K562 (cell line): ENCODE data around the gene FTL. TPM values are rescaled to one million over a fixed set of nuclear protein-coding genes. Genes with fewer than 3 reads are reported as not detected.

Experiments
- C11orf30 ChIP-seq: fragments of 450-650 bp; IDR thresholded peaks from 2 replicates; pipeline ENCODE4 v1.6.1; 2016; ENCODE audit warnings: low read depth, mild to moderate bottlenecking
- CBFA2T3 ChIP-seq: fragments of 450-650 bp; IDR thresholded peaks from 2 replicates; pipeline ENCODE4 v1.6.1; 2017
- CREB1 ChIP-seq, 2 experiments: sonication (generic) in 1 of 2; formaldehyde crosslinking in 1 of 2; IDR thresholded peaks; 2 replicates each; pipeline versions ENCODE4 v1.6.1 to v1.8.0; 2012 to 2022; ENCODE audit warnings: inconsistent platforms in 1 of 2, mild to moderate bottlenecking in 1 of 2, missing genetic modification reagents in 1 of 2, moderate library complexity in 1 of 2
- DDX20 ChIP-seq: fragments of 450-650 bp; IDR thresholded peaks from 2 replicates; pipeline ENCODE4 v1.6.1; 2016; ENCODE audit warnings: missing genetic modification characterization, low read depth, mild to moderate bottlenecking, missing compliant biosample characterization, moderate library complexity
- FOSL1 ChIP-seq: fragments of 200-800 bp; sonication (Bioruptor generic); conservative IDR thresholded peaks from 2 replicates; pipeline ENCODE4 v1.6.1; 2016; ENCODE audit warnings: missing genetic modification characterization, missing compliant biosample characterization
- GATA2 ChIP-seq: sonication (generic); formaldehyde crosslinking; IDR thresholded peaks from 2 replicates; pipeline ENCODE4 v1.4.0; 2020; ENCODE audit warnings: mild to moderate bottlenecking, missing genetic modification reagents
- KDM4B ChIP-seq, 2 experiments: fragments of 450-650 bp in 1 of 2; sonication (generic) in 1 of 2; IDR thresholded peaks; 2 replicates each; pipeline ENCODE4 v1.6.1; 2016 to 2017; ENCODE audit warnings: borderline replicate concordance in 2 of 2, antibody characterized with exemption in 1 of 2, low read depth in 1 of 2, mild to moderate bottlenecking in 1 of 2
- LCOR ChIP-seq: sonication (generic); formaldehyde crosslinking; IDR thresholded peaks from 2 replicates; pipeline ENCODE4 v1.8.0; 2022; ENCODE audit warnings: mild to moderate bottlenecking, missing genetic modification reagents
- MAZ ChIP-seq, 2 experiments: fragments of 450-650 bp in 1 of 2; sonication (generic) in 1 of 2; formaldehyde crosslinking; IDR thresholded peaks in 1 of 2; conservative IDR thresholded peaks in 1 of 2; 2 replicates each; pipeline versions ENCODE4 v1.4.0 to v1.5.0; 2020; ENCODE audit warnings: mild to moderate bottlenecking in 1 of 2, missing genetic modification reagents in 1 of 2
- MTA3 ChIP-seq: fragments of 450-650 bp; formaldehyde crosslinking; IDR thresholded peaks from 2 replicates; pipeline ENCODE4 v1.6.1; 2017; ENCODE audit warnings: mild to moderate bottlenecking, borderline replicate concordance
- RBM15 ChIP-seq: fragments of 200-400 bp; formaldehyde crosslinking; IDR thresholded peaks from 2 replicates; pipeline ENCODE4 v1.6.1; 2018; ENCODE audit warnings: mild to moderate bottlenecking, low read length, moderate library complexity; ENCODE audit not compliant: insufficient read depth
- RBM39 ChIP-seq: fragments of 200-400 bp; formaldehyde crosslinking; optimal IDR thresholded peaks from 2 replicates; pipeline ENCODE3; 2018; ENCODE audit warnings: low read depth, low read length
- SIRT6 ChIP-seq: IDR thresholded peaks from one replicate; pipeline ENCODE4 v1.6.1; 2012; ENCODE audit warnings: low read depth, mild to moderate bottlenecking, control low read depth, inconsistent platforms, low read length, moderate library complexity
- SMAD1 ChIP-seq: fragments of 150-350 bp; IDR thresholded peaks from 2 replicates; pipeline ENCODE4 v1.6.1; 2014; ENCODE audit warnings: low read length, low read depth; ENCODE audit not compliant: partially characterized antibody
- SMAD3 ChIP-seq: fragments of 450-650 bp; formaldehyde crosslinking; conservative IDR thresholded peaks from 2 replicates; pipeline ENCODE4 v1.4.0; 2020; ENCODE audit warnings: mild to moderate bottlenecking
- SOX6 ChIP-seq: fragments of 450-650 bp; IDR thresholded peaks from 2 replicates; pipeline ENCODE4 v1.6.1; 2014; ENCODE audit warnings: mild to moderate bottlenecking
- ZNF561 ChIP-seq: fragments of 450-650 bp; formaldehyde crosslinking; conservative IDR thresholded peaks from 2 replicates; pipeline ENCODE4 v1.4.0; 2020; ENCODE audit warnings: mild to moderate bottlenecking, moderate library complexity
- polyA plus RNA-seq, 8 experiments: library from polyadenylated mRNA; depleted of rRNA in 4 of 8; stranded (reverse) in 5 of 8; unstranded in 3 of 8; fragments of >200 nt; fragmentation: Nextera tagmentation in 2 of 8; fragmentation: Illumina TruSeq in 1 of 8; extraction: Ambion mirVana in 2 of 8; extraction: Trizol in 1 of 8; gene quantifications; 2 replicates each; pipeline versions ENCODE4 v1.2.1 to v1.2.3, GENCODE V29; 2011 to 2014; ENCODE audit warnings: inconsistent platforms in 1 of 8, missing spikeins in 1 of 8
- total RNA-seq, 7 experiments: library from RNA; depleted of rRNA in 6 of 7; stranded (reverse); fragments of >200 nt in 6 of 7; fragmentation: Illumina TruSeq in 2 of 7; extraction: Trizol in 2 of 7; gene quantifications; 2 replicates each; pipeline versions ENCODE4 v1.2.1 to v1.2.3, GENCODE V29; 2011 to 2021; ENCODE audit warnings: low replicate concordance in 1 of 7
- TF ChIP-seq, protein P1 (sequence below): fragments of 450-650 bp; formaldehyde crosslinking; IDR thresholded peaks from 2 replicates; pipeline ENCODE4 v1.4.0; 2020; ENCODE audit warnings: mild to moderate bottlenecking, mixed read lengths
- TF ChIP-seq, protein P2 (sequence below): sonication (generic); formaldehyde crosslinking; IDR thresholded peaks from 2 replicates; pipeline ENCODE4 v1.8.0; 2022; ENCODE audit warnings: missing genetic modification reagents, mild to moderate bottlenecking, moderate library complexity, borderline replicate concordance

Gene FTL
- total and polyA plus RNA-seq, 9 of the 15 experiments (the other 6 are each of a cell fraction or from before 2014, with no cell fraction given): 1,231 to 27,415 (median 3,965) TPM

DNA sequence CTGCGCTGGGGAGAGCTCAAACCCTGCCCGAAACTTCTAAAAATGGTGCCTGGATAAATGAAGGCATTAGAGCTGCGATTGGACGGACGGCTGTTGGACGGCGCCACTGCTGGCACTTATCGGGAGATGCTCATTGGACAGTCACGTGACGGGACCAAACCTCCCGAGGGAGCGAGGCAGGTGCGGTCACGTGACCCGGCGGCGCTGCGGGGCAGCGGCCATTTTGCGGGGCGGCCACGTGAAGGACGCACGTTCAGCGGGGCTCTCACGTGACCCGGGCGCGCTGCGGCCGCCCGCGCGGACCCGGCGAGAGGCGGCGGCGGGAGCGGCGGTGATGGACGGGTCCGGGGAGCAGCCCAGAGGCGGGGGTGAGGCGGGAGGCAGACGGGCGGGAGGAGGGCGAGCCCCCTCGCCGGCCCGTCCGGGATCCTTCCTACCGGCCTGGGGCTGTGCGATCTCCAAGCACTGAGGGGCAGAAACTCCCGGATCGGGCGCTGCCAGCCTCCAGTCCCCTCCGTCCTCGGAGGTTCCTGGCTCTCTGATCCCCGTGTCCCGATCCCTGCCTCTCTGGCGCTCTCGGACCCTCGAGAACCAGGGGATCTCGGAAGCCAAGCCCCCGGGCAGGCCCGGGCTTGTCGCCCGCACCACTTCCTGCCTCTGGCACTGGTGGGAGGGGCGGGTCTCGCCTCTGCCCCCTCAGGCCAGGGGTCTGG is 10.4 kb upstream of the FTL start, which contains the start of gene BAX (continued):
- TF ChIP-seq SMAD1: peak; percentile 61
- no peak for TF ChIP-seq SIRT6
- peak; percentile 78 for TF ChIP-seq C11orf30
- peak; percentile 79 for TF ChIP-seq CREB1 (IDR thresholded peaks at IDR 0.05)
- TF ChIP-seq CREB1 (CRISPR knock-in tag; IDR thresholded peaks at IDR 0.05): peak; percentile 81; the same call in 1 of the 2 replicates
- TF ChIP-seq GATA2: no peak
- peak; percentile 45; the same call in 1 of the 2 replicates for TF ChIP-seq CBFA2T3
- TF ChIP-seq FOSL1 (tag): peak; percentile 54
- TF ChIP-seq SMAD3 (CRISPR knock-in tag): no peak; the same call in 1 of the 2 replicates
- peak; percentile 79 to 91 for TF ChIP-seq MAZ (CRISPR knock-in tag; conservative IDR thresholded peaks at IDR 0.05 in 1 of 2, IDR thresholded peaks at IDR 0.05 in 1 of 2)
- TF ChIP-seq RBM15: no peak
- peak; percentile 65; the same call in 1 of the 2 replicates for TF ChIP-seq MTA3
- TF ChIP-seq, protein P1, sequence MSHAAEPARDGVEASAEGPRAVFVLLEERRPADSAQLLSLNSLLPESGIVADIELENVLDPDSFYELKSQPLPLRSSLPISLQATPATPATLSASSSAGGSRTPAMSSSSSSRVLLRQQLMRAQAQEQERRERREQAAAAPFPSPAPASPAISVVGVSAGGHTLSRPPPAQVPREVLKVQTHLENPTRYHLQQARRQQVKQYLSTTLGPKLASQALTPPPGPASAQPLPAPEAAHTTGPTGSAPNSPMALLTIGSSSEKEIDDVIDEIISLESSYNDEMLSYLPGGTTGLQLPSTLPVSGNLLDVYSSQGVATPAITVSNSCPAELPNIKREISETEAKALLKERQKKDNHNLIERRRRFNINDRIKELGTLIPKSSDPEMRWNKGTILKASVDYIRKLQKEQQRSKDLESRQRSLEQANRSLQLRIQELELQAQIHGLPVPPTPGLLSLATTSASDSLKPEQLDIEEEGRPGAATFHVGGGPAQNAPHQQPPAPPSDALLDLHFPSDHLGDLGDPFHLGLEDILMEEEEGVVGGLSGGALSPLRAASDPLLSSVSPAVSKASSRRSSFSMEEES (CRISPR knock-in tag): peak; percentile 100
- TF ChIP-seq KDM4B (IDR thresholded peaks at IDR 0.05; ENCODE audit: borderline replicate concordance in 2 of 2, low read depth in 1 of 2): peak in 1 of 2 experiments; percentile 35; a peak in 1 of 4 replicates
- TF ChIP-seq RBM39: no peak
- TF ChIP-seq, protein P2, sequence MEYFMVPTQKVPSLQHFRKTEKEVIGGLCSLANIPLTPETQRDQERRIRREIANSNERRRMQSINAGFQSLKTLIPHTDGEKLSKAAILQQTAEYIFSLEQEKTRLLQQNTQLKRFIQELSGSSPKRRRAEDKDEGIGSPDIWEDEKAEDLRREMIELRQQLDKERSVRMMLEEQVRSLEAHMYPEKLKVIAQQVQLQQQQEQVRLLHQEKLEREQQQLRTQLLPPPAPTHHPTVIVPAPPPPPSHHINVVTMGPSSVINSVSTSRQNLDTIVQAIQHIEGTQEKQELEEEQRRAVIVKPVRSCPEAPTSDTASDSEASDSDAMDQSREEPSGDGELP: peak; percentile 86
- TF ChIP-seq LCOR (CRISPR knock-in tag): 0 out of 2 replicates have a peak, but pooled peaks have one; percentile 75
- TF ChIP-seq SOX6: peak; percentile 64
- TF ChIP-seq DDX20 (tag): no peak
- no peak for TF ChIP-seq ZNF561 (CRISPR knock-in tag)
